H9 (cell line): ENCODE data around the gene GCNT3. TPM values are rescaled to one million over a fixed set of nuclear protein-coding genes. Genes with fewer than 3 reads are reported as not detected.

Experiments
- DNase-seq: peaks from one replicate; pipeline ENCODE4 v3.0.0-alpha.2; 2017
- H2AFZ ChIP-seq: one replicate; pipeline ENCODE4 v1.6.1; 2013; ENCODE audit warnings: mild to moderate bottlenecking, low read length, control low read depth, moderate library complexity
- H2AK5ac ChIP-seq: 2 replicates; pipeline ENCODE4 v1.6.1; 2013; ENCODE audit warnings: low read length, control low read depth, mixed read lengths; ENCODE audit not compliant: insufficient read length
- H2BK120ac ChIP-seq: one replicate; pipeline ENCODE4 v1.6.1; 2013; ENCODE audit warnings: low read depth, mild to moderate bottlenecking, low read length, control low read depth, inconsistent platforms; ENCODE audit not compliant: poor library complexity, severe bottlenecking
- H2BK12ac ChIP-seq: 2 replicates; pipeline ENCODE4 v1.6.1; 2013; ENCODE audit warnings: low read length, control low read depth, mixed read lengths, low read depth; ENCODE audit not compliant: insufficient read length
- H2BK15ac ChIP-seq: 2 replicates; pipeline ENCODE4 v1.6.1; 2013; ENCODE audit warnings: low read depth, low read length, control low read depth
- H2BK20ac ChIP-seq: one replicate; pipeline ENCODE4 v1.6.1; 2013; ENCODE audit warnings: low read depth, mild to moderate bottlenecking, low read length, control low read depth, inconsistent platforms; ENCODE audit not compliant: poor library complexity, severe bottlenecking
- H2BK5ac ChIP-seq: 2 replicates; pipeline ENCODE4 v1.6.1; 2013; ENCODE audit warnings: low read length, control low read depth, mixed read lengths; ENCODE audit not compliant: insufficient read length
- H3K14ac ChIP-seq: 2 replicates; pipeline ENCODE4 v1.6.1; 2013; ENCODE audit warnings: low read length, control low read depth; ENCODE audit not compliant: insufficient read depth
- H3K18ac ChIP-seq: 2 replicates; pipeline ENCODE4 v1.6.1; 2013; ENCODE audit warnings: low read depth, mild to moderate bottlenecking, mixed read lengths, low read length, control low read depth; ENCODE audit not compliant: insufficient read length
- H3K23ac ChIP-seq: 2 replicates; pipeline ENCODE4 v1.6.1; 2013; ENCODE audit warnings: low read length, control low read depth, mixed read lengths, low read depth; ENCODE audit not compliant: insufficient read length
- H3K23me2 ChIP-seq: 2 replicates; pipeline ENCODE4 v1.6.1; 2013; ENCODE audit warnings: low read depth, mild to moderate bottlenecking, mixed read lengths, low read length, control low read depth; ENCODE audit not compliant: insufficient read length, poor library complexity, severe bottlenecking
- H3K27ac ChIP-seq: 2 replicates; pipeline ENCODE4 v1.5.1; 2013; ENCODE audit warnings: low read length, control low read depth, mixed read lengths, low read depth; ENCODE audit not compliant: insufficient read length
- H3K27me3 ChIP-seq: 2 replicates; pipeline ENCODE4 v1.6.1; 2013; ENCODE audit warnings: low read length, control low read depth, inconsistent platforms; ENCODE audit not compliant: insufficient read depth
- H3K4ac ChIP-seq: 2 replicates; pipeline ENCODE4 v1.6.1; 2013; ENCODE audit warnings: low read depth, mild to moderate bottlenecking, control low read depth, inconsistent platforms, low read length, moderate library complexity
- H3K4me1 ChIP-seq: 2 replicates; pipeline ENCODE4 v1.6.1; 2013; ENCODE audit warnings: low read length, control low read depth, inconsistent platforms; ENCODE audit not compliant: insufficient read depth
- H3K4me2 ChIP-seq: 2 replicates; pipeline ENCODE4 v1.6.1; 2013; ENCODE audit warnings: low read length, control low read depth, mixed read lengths; ENCODE audit not compliant: insufficient read length, insufficient read depth
- H3K56ac ChIP-seq: 2 replicates; pipeline ENCODE4 v1.6.1; 2013; ENCODE audit warnings: low read depth, mild to moderate bottlenecking, mixed read lengths, low read length, control low read depth; ENCODE audit not compliant: insufficient read length
- H3K79me1 ChIP-seq: 2 replicates; pipeline ENCODE4 v1.6.1; 2013; ENCODE audit warnings: low read depth, mild to moderate bottlenecking, moderate library complexity, low read length, control low read depth, inconsistent platforms; ENCODE audit not compliant: insufficient read depth, poor library complexity, severe bottlenecking
- H3K79me2 ChIP-seq: 2 replicates; pipeline ENCODE4 v1.6.1; 2013; ENCODE audit warnings: low read length, control low read depth, inconsistent platforms; ENCODE audit not compliant: insufficient read depth
- H3K9ac ChIP-seq: 2 replicates; pipeline ENCODE4 v1.6.1; 2013; ENCODE audit warnings: low read length, control low read depth, mixed read lengths; ENCODE audit not compliant: insufficient read length; ENCODE audit errors: extremely low read depth
- H3K9me3 ChIP-seq: one replicate; pipeline ENCODE4 v1.6.1; 2013; ENCODE audit warnings: low read depth, low read length, inconsistent platforms; ENCODE audit not compliant: control insufficient read depth
- H3T11ph ChIP-seq: one replicate; pipeline ENCODE4 v1.6.1; 2013; ENCODE audit warnings: mild to moderate bottlenecking, low read length, control low read depth, inconsistent platforms
- H4K20me1 ChIP-seq: one replicate; pipeline ENCODE4 v1.6.1; 2013; ENCODE audit not compliant: control insufficient read depth, insufficient read length, insufficient read depth
- H4K5ac ChIP-seq: 2 replicates; pipeline ENCODE4 v1.6.1; 2013; ENCODE audit warnings: low read depth, mild to moderate bottlenecking, mixed read lengths, low read length, control low read depth; ENCODE audit not compliant: insufficient read length
- H4K8ac ChIP-seq: replicated peaks from 2 replicates; pipeline ENCODE4 v1.6.1; 2013; ENCODE audit warnings: low read length, control low read depth, mixed read lengths, low read depth; ENCODE audit not compliant: insufficient read length
- H4K91ac ChIP-seq: 2 replicates; pipeline ENCODE4 v1.6.1; 2013; ENCODE audit warnings: low read depth, mild to moderate bottlenecking, moderate library complexity, mixed read lengths, low read length, control low read depth; ENCODE audit not compliant: insufficient read length
- H3K27ac Mint-ChIP-seq, 3 experiments: 2 replicates in 2 of 3; 3 replicates in 1 of 3; pipeline ENCODE4 v1.8.0; 2020 to 2021; ENCODE audit warnings: mixed read lengths in 3 of 3, mild to moderate bottlenecking in 1 of 3, moderate library complexity in 1 of 3
- H3K27me3 Mint-ChIP-seq: 2 replicates; pipeline ENCODE4 v1.8.0; 2021; ENCODE audit warnings: low read depth, mild to moderate bottlenecking, moderate library complexity, mixed read lengths
- H3K36me3 Mint-ChIP-seq, 3 experiments: 2 replicates in 2 of 3; 3 replicates in 1 of 3; pipeline ENCODE4 v1.8.0; 2020 to 2021; ENCODE audit warnings: low read depth in 3 of 3, mixed read lengths in 3 of 3; ENCODE audit not compliant: insufficient read depth in 1 of 3
- H3K4me1 Mint-ChIP-seq, 2 experiments: 2 replicates each; pipeline ENCODE4 v1.8.0; 2020; ENCODE audit warnings: mixed read lengths in 2 of 2
- H3K4me3 Mint-ChIP-seq, 2 experiments: 2 replicates in 1 of 2; 3 replicates in 1 of 2; pipeline ENCODE4 v1.8.0; 2020 to 2021; ENCODE audit warnings: mild to moderate bottlenecking in 2 of 2, mixed read lengths in 2 of 2, moderate library complexity in 1 of 2
- H3K9me3 Mint-ChIP-seq, 2 experiments: 2 replicates in 1 of 2; 3 replicates in 1 of 2; pipeline ENCODE4 v1.8.0; 2020; ENCODE audit warnings: mild to moderate bottlenecking in 2 of 2, mixed read lengths in 2 of 2, moderate library complexity in 1 of 2
- WGBS: extraction: QIAGEN DNeasy Blood & Tissue Kit; methylation state at CpG from one replicate; pipeline ENCODE4 v1.1.7; 2013; ENCODE audit warnings: missing lambda C conversion rate, low lambda C conversion rate, mixed read lengths; ENCODE audit not compliant: insufficient read length; ENCODE audit errors: extremely low coverage; 5-methylcytosine and 5-hydroxymethylcytosine counted together
- total RNA-seq: library from RNA; stranded (reverse); gene quantifications from 2 replicates; pipeline ENCODE4 v1.2.1, GENCODE V29; 2021
- TF ChIP-seq, protein P1 (sequence below): fragments of 200-600 bp; sonication (generic); conservative IDR thresholded peaks from 3 replicates; pipeline ENCODE4 v1.8.0; 2021; ENCODE audit warnings: antibody characterized with exemption, mild to moderate bottlenecking

Gene GCNT3
- total RNA-seq, 1 experiment from 2014 or later = not detected

DNA sequence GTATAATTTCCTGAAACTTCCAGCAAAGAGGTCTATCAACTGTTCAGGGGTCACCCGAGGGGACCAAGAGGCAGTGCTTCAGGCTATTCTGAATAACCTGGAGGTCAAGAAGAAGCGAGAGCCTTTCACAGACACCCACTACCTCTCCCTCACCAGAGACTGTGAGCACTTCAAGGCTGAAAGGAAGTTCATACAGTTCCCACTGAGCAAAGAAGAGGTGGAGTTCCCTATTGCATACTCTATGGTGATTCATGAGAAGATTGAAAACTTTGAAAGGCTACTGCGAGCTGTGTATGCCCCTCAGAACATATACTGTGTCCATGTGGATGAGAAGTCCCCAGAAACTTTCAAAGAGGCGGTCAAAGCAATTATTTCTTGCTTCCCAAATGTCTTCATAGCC, 6.8 kb downstream of the GCNT3 start:
- Histone ChIP-seq H3K27ac (no peak overlapping the region), H3K23ac (no peak overlapping the region), H4K5ac (no peak overlapping the region), H2BK20ac (no peak overlapping the region), H3K56ac (no peak overlapping the region), H3K9me3 (no peaks in the 10 kb centered on the region), H3K4me2 (no peak overlapping the region), H2BK15ac (no peak overlapping the region), H3K27me3 (no peaks in the 10 kb centered on the region), H3K4me1 (no peaks in the 10 kb centered on the region), H4K8ac (no peak overlapping the region), H3K14ac (no peak overlapping the region), H3K9ac (no peak overlapping the region), H2AFZ (no peak overlapping the region), H3K79me2 (no peaks in the 10 kb centered on the region), H4K20me1 (no peaks in the 10 kb centered on the region), H3K23me2 (no peaks in the 10 kb centered on the region), H3K18ac (no peak overlapping the region), H3K4ac (no peak overlapping the region), H4K91ac (no peak overlapping the region), H2AK5ac (no peak overlapping the region), H3T11ph (no peak overlapping the region), H2BK12ac (no peak overlapping the region), H3K79me1 (no peaks in the 10 kb centered on the region), H2BK5ac (no peak overlapping the region), H2BK120ac (no peak overlapping the region)
- TF ChIP-seq, protein P1, sequence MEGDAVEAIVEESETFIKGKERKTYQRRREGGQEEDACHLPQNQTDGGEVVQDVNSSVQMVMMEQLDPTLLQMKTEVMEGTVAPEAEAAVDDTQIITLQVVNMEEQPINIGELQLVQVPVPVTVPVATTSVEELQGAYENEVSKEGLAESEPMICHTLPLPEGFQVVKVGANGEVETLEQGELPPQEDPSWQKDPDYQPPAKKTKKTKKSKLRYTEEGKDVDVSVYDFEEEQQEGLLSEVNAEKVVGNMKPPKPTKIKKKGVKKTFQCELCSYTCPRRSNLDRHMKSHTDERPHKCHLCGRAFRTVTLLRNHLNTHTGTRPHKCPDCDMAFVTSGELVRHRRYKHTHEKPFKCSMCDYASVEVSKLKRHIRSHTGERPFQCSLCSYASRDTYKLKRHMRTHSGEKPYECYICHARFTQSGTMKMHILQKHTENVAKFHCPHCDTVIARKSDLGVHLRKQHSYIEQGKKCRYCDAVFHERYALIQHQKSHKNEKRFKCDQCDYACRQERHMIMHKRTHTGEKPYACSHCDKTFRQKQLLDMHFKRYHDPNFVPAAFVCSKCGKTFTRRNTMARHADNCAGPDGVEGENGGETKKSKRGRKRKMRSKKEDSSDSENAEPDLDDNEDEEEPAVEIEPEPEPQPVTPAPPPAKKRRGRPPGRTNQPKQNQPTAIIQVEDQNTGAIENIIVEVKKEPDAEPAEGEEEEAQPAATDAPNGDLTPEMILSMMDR = no peak
- no CpG with 5 or more reads among the region's 4 CpGs for WGBS
- Mint-ChIP-seq H3K27me3 (peaks cover 23% of the 10 kb centered on the region), H3K36me3 (no peaks in the 10 kb centered on the region), H3K27ac (no peak overlapping the region), H3K4me1 (peaks cover 4 to 6% of the 10 kb centered on the region in 2 experiments; a peak in 2 of 4 replicates), H3K4me3 (no peak overlapping the region), H3K9me3 (no peaks in the 10 kb centered on the region)
- no peak for DNase-seq
